Keratinocyte (primary cell): Measurements from ENCODE around the gene KRTAP1-1. TPM values are rescaled to one million over a fixed set of nuclear protein-coding genes. Genes with fewer than 3 reads are reported as not detected.
"Not testable (repeated sequence)": the region's sequence is repeated elsewhere in the genome, so short reads cannot be mapped to it uniquely, and the experiment has no call there.

ENCODE experiments used
- DNase-seq: peaks from one replicate; pipeline ENCODE4 v3.0.0-alpha.2; 2011; ENCODE audit warnings: low read depth, missing footprints, low spot score
- FAIRE-seq: peaks from 2 replicates; lab custom pipeline; 2011; peaks lifted over from hg19 to GRCh38; lab: Jason Lieb, UNC
- H2AFZ ChIP-seq: 2 replicates; pipeline ENCODE4 v1.6.0; 2012; ENCODE audit warnings: low read length, control low read depth, inconsistent platforms; ENCODE audit not compliant: control insufficient read depth
- H3K27ac ChIP-seq: 2 replicates; pipeline ENCODE4 v1.5.1; 2011; ENCODE audit warnings: low read length; ENCODE audit not compliant: control insufficient read depth, insufficient read depth
- H3K27me3 ChIP-seq: 3 replicates; pipeline ENCODE4 v1.6.0; 2011; ENCODE audit warnings: low read length; ENCODE audit not compliant: control insufficient read depth, insufficient read depth; ENCODE audit errors: extremely low read depth
- H3K36me3 ChIP-seq, 2 experiments: 2 replicates in 1 of 2; 3 replicates in 1 of 2; pipeline ENCODE4 v1.5.1; 2011; ENCODE audit warnings: low read length in 2 of 2, mild to moderate bottlenecking in 1 of 2; ENCODE audit not compliant: control insufficient read depth in 2 of 2, insufficient read depth in 2 of 2; ENCODE audit errors: extremely low read depth in 1 of 2
- H3K4me1 ChIP-seq: 3 replicates; pipeline ENCODE4 v1.5.1; 2011; ENCODE audit warnings: low read length; ENCODE audit not compliant: control insufficient read depth, insufficient read depth; ENCODE audit errors: extremely low read depth
- H3K4me2 ChIP-seq: 3 replicates; pipeline ENCODE4 v1.6.0; 2011; ENCODE audit warnings: low read depth, low read length; ENCODE audit not compliant: control insufficient read depth, insufficient read depth; ENCODE audit errors: extremely low read depth
- H3K4me3 ChIP-seq, 3 experiments: fragments of 200-600 bp in 1 of 3; sonication (generic) in 1 of 3; 2 replicates in 2 of 3; 3 replicates in 1 of 3; pipeline ENCODE4 v1.5.1; 2011 to 2016; ENCODE audit warnings: low read length in 3 of 3, mild to moderate bottlenecking in 3 of 3, control low read depth in 2 of 3, inconsistent platforms in 1 of 3, low read depth in 1 of 3, mixed read lengths in 1 of 3, mixed run types in 1 of 3, moderate library complexity in 1 of 3; ENCODE audit not compliant: control insufficient read depth in 2 of 3, insufficient read depth in 2 of 3; ENCODE audit errors: extremely low read depth in 1 of 3
- H3K79me2 ChIP-seq: 2 replicates; pipeline ENCODE4 v1.6.0; 2012; ENCODE audit warnings: low read length; ENCODE audit not compliant: control insufficient read depth, insufficient read depth
- H3K9ac ChIP-seq: 3 replicates; pipeline ENCODE4 v1.6.0; 2011; ENCODE audit warnings: low read length; ENCODE audit not compliant: control insufficient read depth, insufficient read depth; ENCODE audit errors: extremely low read depth
- H3K9me1 ChIP-seq: 3 replicates; pipeline ENCODE4 v1.6.0; 2011; ENCODE audit warnings: low read length; ENCODE audit not compliant: control insufficient read depth, insufficient read depth; ENCODE audit errors: extremely low read depth
- H3K9me3 ChIP-seq: 2 replicates; pipeline ENCODE4 v1.5.1; 2012; ENCODE audit warnings: low read depth, low read length; ENCODE audit not compliant: control insufficient read depth
- H4K20me1 ChIP-seq: 3 replicates; pipeline ENCODE4 v1.6.0; 2011; ENCODE audit warnings: low read length; ENCODE audit not compliant: control insufficient read depth, insufficient read depth; ENCODE audit errors: extremely low read depth
- dilution Hi-C: fragments of 300-500 bp; cut with MboI; formaldehyde crosslinking; loops from one replicate; pipeline ENCODE4 v1.7.0; 2020; ENCODE audit warnings: low sequenced_read_pairs; ENCODE audit not compliant: extremely low pct_ligation_motif_present
- polyA minus RNA-seq, 3 experiments: library from RNA; depleted of rRNA, polyadenylated mRNA; stranded (reverse); fragments of >200 nt; gene quantifications; 1 replicate in 1 of 3; 2 replicates in 1 of 3; 3 replicates in 1 of 3; pipeline ENCODE4 v1.2.3, GENCODE V29; 2011
- polyA plus RNA-seq, 5 experiments: library from polyadenylated mRNA; depleted of rRNA in 3 of 5; stranded (reverse) in 3 of 5; stranded (forward) in 1 of 5; unstranded in 1 of 5; fragments of >200 nt; gene quantifications; 1 replicate in 1 of 5; 2 replicates in 3 of 5; 3 replicates in 1 of 5; pipeline versions ENCODE4 v1.2.1 to v1.2.3, GENCODE V29; 2011 to 2012; ENCODE audit warnings: missing spikeins in 2 of 5, low read depth in 1 of 5, low replicate concordance in 1 of 5

KRTAP1-1 gene
- polyA plus RNA-seq (0.07 to 0.13 TPM in 2 of 3 replicates, not detected in the other), polyA minus RNA-seq (0.26 TPM in 1 of 3 replicates, not detected in the others)
- not detected for polyA plus RNA-seq (2011; ENCODE audit: low read depth)
- polyA plus RNA-seq (2011; cell fraction: cytosol; rRNA removed) = 0.11 and 0.12 TPM in 2 replicates
- polyA plus RNA-seq (2011; cell fraction: nucleus; rRNA removed) = 0.40 and 0.56 TPM in 2 replicates
- polyA plus RNA-seq (2012; ENCODE audit: low replicate concordance) = 0.13 TPM in 1 of 2 replicates, not detected in the other
- not detected for polyA minus RNA-seq (2011; cell fraction: cytosol; rRNA and poly(A)+ RNA removed)
- not detected in 2 replicates for polyA minus RNA-seq (2011; cell fraction: nucleus; rRNA and poly(A)+ RNA removed)

- H4K20me1 ChIP-seq, H3K9ac ChIP-seq, DNase-seq, H3K36me3 ChIP-seq, H3K9me1 ChIP-seq, H3K9me3 ChIP-seq, H3K79me2 ChIP-seq, H3K27me3 ChIP-seq, dilution Hi-C loops, H3K4me1 ChIP-seq, H3K27ac ChIP-seq, H3K4me3 ChIP-seq, H3K4me2 ChIP-seq: not testable (repeated sequence)
- peak; percentile 48 for FAIRE-seq
- H2AFZ ChIP-seq = peak within 1 kb of the TSS; percentile 74
Observed at GRCh38 chr17:41040783-41041571, at the start of gene KRTAP1-1. Gene KRTAP1-1, minus strand, starts transcription at chr17:41041450. Its CDS starts 53 bp downstream, at chr17:41041397.

GRCh38 chr17:41088760-41089352 lies 47.6 kb upstream of the KRTAP1-1 start:
- H3K9me3 ChIP-seq, H3K36me3 ChIP-seq, DNase-seq, FAIRE-seq, H3K27me3 ChIP-seq, dilution Hi-C loops, H2AFZ ChIP-seq, H3K4me2 ChIP-seq, H3K27ac ChIP-seq, H3K4me1 ChIP-seq, H3K9me1 ChIP-seq, H3K4me3 ChIP-seq, H4K20me1 ChIP-seq, H3K9ac ChIP-seq, H3K79me2 ChIP-seq: not testable (repeated sequence)

GRCh38 chr17:41084100-41084856 lies 43.0 kb upstream of the KRTAP1-1 start, which contains the start of gene KRTAP4-7:
Gene KRTAP4-7, plus strand, starts transcription at chr17:41084150. Its CDS starts 57 bp downstream, at chr17:41084207.
- H3K9me1 ChIP-seq, dilution Hi-C loops: not testable (repeated sequence)

GRCh38 chr17:41083427-41083826 lies 42.2 kb upstream of the KRTAP1-1 start:
- H3K79me2 ChIP-seq, dilution Hi-C loops, H3K27ac ChIP-seq, H3K36me3 ChIP-seq, H3K9me3 ChIP-seq, H3K9ac ChIP-seq, H3K4me3 ChIP-seq, DNase-seq, H3K27me3 ChIP-seq, H2AFZ ChIP-seq, H4K20me1 ChIP-seq, H3K4me2 ChIP-seq, H3K9me1 ChIP-seq: not testable (repeated sequence)
- peaks cover 15% of the 10 kb centered on the region for H3K4me1 ChIP-seq
- FAIRE-seq = peak; percentile 100

More at GRCh38 chr17:41084100-41084856, 43.0 kb upstream of the KRTAP1-1 start, which contains the start of gene KRTAP4-7:
- H3K9me3 ChIP-seq, H3K36me3 ChIP-seq, DNase-seq, H4K20me1 ChIP-seq, H3K27me3 ChIP-seq, H2AFZ ChIP-seq, H3K9ac ChIP-seq, H3K79me2 ChIP-seq, H3K4me3 ChIP-seq: not testable (repeated sequence)
- peak within 1 kb of the TSS; percentile 14 for H3K4me2 ChIP-seq
- peak; percentile 65 for FAIRE-seq
- peaks cover 15% of the 10 kb centered on the region for H3K4me1 ChIP-seq
- peak within 1 kb of the TSS; percentile 34 for H3K27ac ChIP-seq
